ENCODE results near the gene CORIN. TPM values are rescaled to one million over a fixed set of nuclear protein-coding genes. Genes with fewer than 3 reads are reported as not detected.

The CORIN gene
- polyA plus RNA-seq, 2 of the 4 experiments (the other 2 are of a cell fraction) = 0.03 TPM; not detected in 1

GRCh38 chr4:47561331-47561730, 276.5 kb downstream of the CORIN start:
- no peak overlapping the region for H3K4me2 ChIP-seq
- no peak overlapping the region for H3K4me3 ChIP-seq
- CTCF ChIA-PET = no interaction called here
- no peak overlapping the region for H3K27ac ChIP-seq
- H3K4me1 ChIP-seq = peaks cover 4% of the 10 kb centered on the region; the same call in 2 of the 3 replicates
- ATAC-seq (no peak), FAIRE-seq (no peak), DNase-seq (ENCODE audit: low read depth in 1 of 2, low spot score in 1 of 2) (no peak)
- WGBS (ENCODE audit: missing lambda C conversion rate) = 60% methylated on average over 1 of the region's 1 CpG
- POLR2A ChIA-PET = no interaction called here
- H3K9me3 ChIP-seq = no peaks in the 10 kb centered on the region
- TF ChIP-seq, protein P1, sequence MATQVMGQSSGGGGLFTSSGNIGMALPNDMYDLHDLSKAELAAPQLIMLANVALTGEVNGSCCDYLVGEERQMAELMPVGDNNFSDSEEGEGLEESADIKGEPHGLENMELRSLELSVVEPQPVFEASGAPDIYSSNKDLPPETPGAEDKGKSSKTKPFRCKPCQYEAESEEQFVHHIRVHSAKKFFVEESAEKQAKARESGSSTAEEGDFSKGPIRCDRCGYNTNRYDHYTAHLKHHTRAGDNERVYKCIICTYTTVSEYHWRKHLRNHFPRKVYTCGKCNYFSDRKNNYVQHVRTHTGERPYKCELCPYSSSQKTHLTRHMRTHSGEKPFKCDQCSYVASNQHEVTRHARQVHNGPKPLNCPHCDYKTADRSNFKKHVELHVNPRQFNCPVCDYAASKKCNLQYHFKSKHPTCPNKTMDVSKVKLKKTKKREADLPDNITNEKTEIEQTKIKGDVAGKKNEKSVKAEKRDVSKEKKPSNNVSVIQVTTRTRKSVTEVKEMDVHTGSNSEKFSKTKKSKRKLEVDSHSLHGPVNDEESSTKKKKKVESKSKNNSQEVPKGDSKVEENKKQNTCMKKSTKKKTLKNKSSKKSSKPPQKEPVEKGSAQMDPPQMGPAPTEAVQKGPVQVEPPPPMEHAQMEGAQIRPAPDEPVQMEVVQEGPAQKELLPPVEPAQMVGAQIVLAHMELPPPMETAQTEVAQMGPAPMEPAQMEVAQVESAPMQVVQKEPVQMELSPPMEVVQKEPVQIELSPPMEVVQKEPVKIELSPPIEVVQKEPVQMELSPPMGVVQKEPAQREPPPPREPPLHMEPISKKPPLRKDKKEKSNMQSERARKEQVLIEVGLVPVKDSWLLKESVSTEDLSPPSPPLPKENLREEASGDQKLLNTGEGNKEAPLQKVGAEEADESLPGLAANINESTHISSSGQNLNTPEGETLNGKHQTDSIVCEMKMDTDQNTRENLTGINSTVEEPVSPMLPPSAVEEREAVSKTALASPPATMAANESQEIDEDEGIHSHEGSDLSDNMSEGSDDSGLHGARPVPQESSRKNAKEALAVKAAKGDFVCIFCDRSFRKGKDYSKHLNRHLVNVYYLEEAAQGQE (IDR thresholded peaks at IDR 0.05) = no peak
- TF ChIP-seq KDM1A (IDR thresholded peaks at IDR 0.05; ENCODE audit: low read depth) (no peak), HOXB5 (CRISPR knock-in tag; IDR thresholded peaks at IDR 0.05) (no peak), E2F6 (IDR thresholded peaks at IDR 0.05; ENCODE audit: borderline replicate concordance, low read depth) (no peak), NPAS2 (CRISPR knock-in tag; IDR thresholded peaks at IDR 0.05; ENCODE audit: borderline replicate concordance) (no peak), SMC3 (IDR thresholded peaks at IDR 0.05) (no peak), RFX5 (IDR thresholded peaks at IDR 0.05) (no peak), RAD21 (conservative IDR thresholded peaks at IDR 0.05 in 1 of 2, IDR thresholded peaks at IDR 0.05 in 1 of 2) (no peak), CHD4 (IDR thresholded peaks at IDR 0.05; ENCODE audit: borderline replicate concordance) (no peak)

DNA sequence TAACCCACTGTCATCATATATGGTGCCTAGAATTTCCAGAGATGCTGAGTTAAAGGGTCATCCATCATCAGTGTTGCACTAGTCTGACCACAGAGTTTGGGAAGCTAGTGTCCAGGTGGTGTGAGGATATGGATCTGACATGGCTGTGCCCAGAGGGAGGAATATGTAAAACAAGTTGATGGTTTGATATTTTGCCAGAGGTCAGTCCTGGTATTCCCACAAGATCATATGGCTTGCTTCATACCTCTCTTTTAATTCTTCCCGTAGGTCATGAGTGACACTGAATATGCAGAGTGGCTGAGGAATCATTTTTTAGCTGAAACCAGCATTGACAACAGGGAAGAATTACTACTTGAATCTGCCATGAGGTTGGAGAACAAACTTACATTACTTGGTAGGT, 277.2 kb downstream of the CORIN start:
- 93% methylated on average over 1 of the region's 1 CpG for WGBS (ENCODE audit: missing lambda C conversion rate)
- ChIA-PET CTCF (no interaction called here), POLR2A (no interaction called here)
- DNase-seq (ENCODE audit: low read depth in 1 of 2, low spot score in 1 of 2) (no peak), FAIRE-seq (no peak), ATAC-seq (no peak)
- no peaks in the 10 kb centered on the region for H3K9me3 ChIP-seq
- no peak overlapping the region for H3K27ac ChIP-seq
- H3K4me2 ChIP-seq = no peak overlapping the region
- peaks cover 4% of the 10 kb centered on the region; the same call in 2 of the 3 replicates for H3K4me1 ChIP-seq
- no peak overlapping the region for H3K4me3 ChIP-seq
- TF ChIP-seq HEYL (CRISPR knock-in tag; IDR thresholded peaks at IDR 0.05) (no peak), FOSL2 (IDR thresholded peaks at IDR 0.05) (no peak), FOSL2 (CRISPR knock-in tag; IDR thresholded peaks at IDR 0.05) (no peak), SREBF2 (IDR thresholded peaks at IDR 0.05) (no peak), PHF8 (IDR thresholded peaks at IDR 0.05; ENCODE audit: borderline replicate concordance, low read depth) (no peak), RAD21 (conservative IDR thresholded peaks at IDR 0.05 in 1 of 2, IDR thresholded peaks at IDR 0.05 in 1 of 2) (no peak), TP53 (CRISPR knock-in tag; IDR thresholded peaks at IDR 0.05) (no peak), JUN (IDR thresholded peaks at IDR 0.05) (no peak), HOXA7 (CRISPR knock-in tag; IDR thresholded peaks at IDR 0.05) (no peak), EHMT2 (IDR thresholded peaks at IDR 0.05; ENCODE audit: low read depth) (no peak), CEBPB (IDR thresholded peaks at IDR 0.05) (no peak), SMC3 (IDR thresholded peaks at IDR 0.05) (no peak)
- TF ChIP-seq, protein P1 (IDR thresholded peaks at IDR 0.05) = no peak
- TF ChIP-seq, protein P2, sequence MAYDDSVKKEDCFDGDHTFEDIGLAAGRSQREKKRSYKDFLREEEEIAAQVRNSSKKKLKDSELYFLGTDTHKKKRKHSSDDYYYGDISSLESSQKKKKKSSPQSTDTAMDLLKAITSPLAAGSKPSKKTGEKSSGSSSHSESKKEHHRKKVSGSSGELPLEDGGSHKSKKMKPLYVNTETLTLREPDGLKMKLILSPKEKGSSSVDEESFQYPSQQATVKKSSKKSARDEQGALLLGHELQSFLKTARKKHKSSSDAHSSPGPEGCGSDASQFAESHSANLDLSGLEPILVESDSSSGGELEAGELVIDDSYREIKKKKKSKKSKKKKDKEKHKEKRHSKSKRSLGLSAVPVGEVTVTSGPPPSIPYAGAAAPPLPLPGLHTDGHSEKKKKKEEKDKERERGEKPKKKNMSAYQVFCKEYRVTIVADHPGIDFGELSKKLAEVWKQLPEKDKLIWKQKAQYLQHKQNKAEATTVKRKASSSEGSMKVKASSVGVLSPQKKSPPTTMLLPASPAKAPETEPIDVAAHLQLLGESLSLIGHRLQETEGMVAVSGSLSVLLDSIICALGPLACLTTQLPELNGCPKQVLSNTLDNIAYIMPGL (CRISPR knock-in tag; IDR thresholded peaks at IDR 0.05; ENCODE audit: borderline replicate concordance) = no peak
